ENCODE data around the gene VBP1. TPM values are rescaled to one million over a fixed set of nuclear protein-coding genes. Genes with fewer than 3 reads are reported as not detected.

VBP1 gene
- total RNA-seq, 1 donor from 2014 or later: 64.4 TPM

GRCh38 chrX:155225774-155226173 is 9.5 kb downstream of the VBP1 start:
- H3K36me3 Mint-ChIP-seq (ENCODE audit: unreplicated experiment): peaks cover 7% of the 10 kb centered on the region
- H3K4me1 Mint-ChIP-seq (ENCODE audit: low read depth, unreplicated experiment): no peaks in the 10 kb centered on the region
- no peak overlapping the region for H3K27ac Mint-ChIP-seq (ENCODE audit: unreplicated experiment)
- no peak for TF ChIP-seq CTCF (IDR thresholded peaks at IDR 0.05; ENCODE audit: partially characterized antibody, unreplicated experiment)
- H3K4me3 Mint-ChIP-seq (ENCODE audit: unreplicated experiment): no peak overlapping the region
- H3K27me3 Mint-ChIP-seq (ENCODE audit: unreplicated experiment): no peaks in the 10 kb centered on the region
- DNase-seq: no peak
- peaks cover 3% of the 10 kb centered on the region for H3K9me3 Mint-ChIP-seq (ENCODE audit: unreplicated experiment)

DNA sequence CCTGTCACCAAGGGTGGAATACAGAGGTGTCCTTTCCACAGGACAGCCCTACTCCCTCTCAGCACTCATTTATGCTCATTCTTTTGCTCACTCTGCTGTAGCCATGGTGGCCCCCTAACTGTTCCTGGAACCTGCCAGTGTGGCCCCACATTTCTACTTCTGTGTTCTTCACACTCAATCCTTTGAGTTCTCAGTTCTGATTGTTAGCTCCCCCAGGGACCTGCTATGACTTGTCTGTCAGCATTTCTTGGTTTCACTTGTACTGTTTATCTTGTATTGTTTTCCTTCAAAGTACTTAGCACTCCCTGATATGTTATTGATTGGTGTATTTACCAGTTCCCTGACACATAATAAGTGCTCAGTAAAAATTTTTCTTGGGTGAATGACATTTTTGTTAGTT is 14.9 kb downstream of the VBP1 start:
- DNase-seq: no peak
- Mint-ChIP-seq H3K36me3 (ENCODE audit: unreplicated experiment) (no peaks in the 10 kb centered on the region), H3K27ac (ENCODE audit: unreplicated experiment) (no peak overlapping the region), H3K4me1 (ENCODE audit: low read depth, unreplicated experiment) (no peaks in the 10 kb centered on the region), H3K4me3 (ENCODE audit: unreplicated experiment) (no peak overlapping the region), H3K27me3 (ENCODE audit: unreplicated experiment) (no peaks in the 10 kb centered on the region), H3K9me3 (ENCODE audit: unreplicated experiment) (no peaks in the 10 kb centered on the region)
- TF ChIP-seq CTCF (IDR thresholded peaks at IDR 0.05; ENCODE audit: partially characterized antibody, unreplicated experiment): no peak

DNA sequence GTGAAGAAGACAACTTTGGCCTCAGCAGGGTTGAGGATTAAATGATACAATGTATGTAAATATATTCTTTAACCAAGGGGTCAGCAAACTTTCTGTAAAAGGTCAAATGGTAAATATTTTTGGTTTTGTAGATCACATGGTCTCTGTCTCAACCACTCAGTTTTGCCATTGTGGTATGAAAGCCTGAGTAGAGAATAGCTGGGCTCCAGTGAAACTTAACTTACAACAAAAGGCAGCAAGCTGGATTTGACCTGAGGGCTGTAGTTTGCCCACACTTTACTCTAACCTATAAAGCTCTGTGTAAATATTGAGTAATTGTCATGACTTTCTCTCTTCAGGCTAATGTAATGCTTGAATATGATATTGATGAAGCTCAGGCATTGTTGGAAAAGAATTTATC is 19.6 kb downstream of the VBP1 start:
- Mint-ChIP-seq H3K9me3 (ENCODE audit: unreplicated experiment) (no peaks in the 10 kb centered on the region), H3K27me3 (ENCODE audit: unreplicated experiment) (no peaks in the 10 kb centered on the region), H3K36me3 (ENCODE audit: unreplicated experiment) (no peaks in the 10 kb centered on the region), H3K4me1 (ENCODE audit: low read depth, unreplicated experiment) (no peaks in the 10 kb centered on the region), H3K4me3 (ENCODE audit: unreplicated experiment) (no peak overlapping the region), H3K27ac (ENCODE audit: unreplicated experiment) (no peak overlapping the region)
- no peak for TF ChIP-seq CTCF (IDR thresholded peaks at IDR 0.05; ENCODE audit: partially characterized antibody, unreplicated experiment)
- DNase-seq: no peak

DNA sequence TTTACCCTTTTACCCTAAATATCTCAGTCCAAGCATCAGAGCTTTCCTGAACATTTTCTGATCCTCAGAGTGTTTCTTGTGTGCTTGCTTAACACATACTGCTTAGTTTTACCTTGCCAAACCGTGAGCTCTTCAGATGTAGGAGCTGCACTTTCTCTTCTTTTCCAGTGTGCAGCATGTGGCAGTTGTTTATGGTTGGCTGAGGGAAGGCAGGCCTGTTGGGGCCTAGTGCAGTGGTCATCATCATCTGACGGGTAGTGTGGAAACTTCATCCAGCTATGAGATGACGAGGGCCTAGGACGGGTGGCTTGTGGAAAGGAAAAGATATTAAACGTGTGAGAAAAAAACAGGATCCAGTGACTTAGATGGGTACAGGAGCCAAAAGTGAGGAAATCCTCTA is 21.5 kb downstream of the VBP1 start:
- no peak for DNase-seq
- H3K27ac Mint-ChIP-seq (ENCODE audit: unreplicated experiment): no peak overlapping the region
- H3K4me3 Mint-ChIP-seq (ENCODE audit: unreplicated experiment): no peak overlapping the region
- no peaks in the 10 kb centered on the region for H3K9me3 Mint-ChIP-seq (ENCODE audit: unreplicated experiment)
- H3K4me1 Mint-ChIP-seq (ENCODE audit: low read depth, unreplicated experiment): no peaks in the 10 kb centered on the region
- no peaks in the 10 kb centered on the region for H3K27me3 Mint-ChIP-seq (ENCODE audit: unreplicated experiment)
- TF ChIP-seq CTCF (IDR thresholded peaks at IDR 0.05; ENCODE audit: partially characterized antibody, unreplicated experiment): no peak
- H3K36me3 Mint-ChIP-seq (ENCODE audit: unreplicated experiment): no peaks in the 10 kb centered on the region

DNA sequence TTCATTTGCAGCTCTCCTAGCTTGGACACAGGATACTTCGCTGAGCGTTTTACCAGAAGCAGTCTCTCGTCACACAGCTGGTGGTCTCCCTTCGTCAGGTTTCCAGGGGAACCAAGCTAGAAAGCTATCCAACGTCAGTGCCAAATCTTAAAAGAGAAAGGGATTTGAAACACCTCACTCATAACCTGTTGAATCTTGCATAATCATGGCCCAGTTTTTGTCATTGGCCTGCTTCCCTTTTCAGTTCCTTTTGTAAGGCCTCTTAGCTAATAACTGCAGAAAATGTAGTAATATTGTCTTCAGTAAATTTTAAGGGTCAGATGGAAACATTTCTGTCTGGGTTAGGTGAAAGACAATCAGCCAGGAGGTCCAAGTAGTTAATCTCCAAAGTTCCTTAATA is 26.0 kb downstream of the VBP1 start:
- Mint-ChIP-seq H3K4me1 (ENCODE audit: low read depth, unreplicated experiment) (no peaks in the 10 kb centered on the region), H3K9me3 (ENCODE audit: unreplicated experiment) (peaks cover 2% of the 10 kb centered on the region), H3K36me3 (ENCODE audit: unreplicated experiment) (no peaks in the 10 kb centered on the region), H3K27ac (ENCODE audit: unreplicated experiment) (no peak overlapping the region), H3K4me3 (ENCODE audit: unreplicated experiment) (no peak overlapping the region), H3K27me3 (ENCODE audit: unreplicated experiment) (no peaks in the 10 kb centered on the region)
- no peak for DNase-seq
- TF ChIP-seq CTCF (IDR thresholded peaks at IDR 0.05; ENCODE audit: partially characterized antibody, unreplicated experiment): no peak
